IMR-90 (cell line): Measurements from ENCODE around the gene NXPH1.

ENCODE experiments used
- BHLHE40 ChIP-seq: fragments of 150-350 bp; IDR thresholded peaks from 2 replicates; pipeline ENCODE4 v1.6.1; 2016; ENCODE audit warnings: mild to moderate bottlenecking, low read depth, low read length
- CEBPB ChIP-seq: IDR thresholded peaks from 2 replicates; pipeline ENCODE4 v1.6.1; 2012; ENCODE audit warnings: low read depth, low read length, improper control_type of control experiment
- CTCF ChIP-seq: conservative IDR thresholded peaks from 2 replicates; pipeline ENCODE4 v1.5.1; 2012; ENCODE audit warnings: mild to moderate bottlenecking, low read depth, low read length, improper control_type of control experiment
- ELK1 ChIP-seq: fragments of 150-350 bp; IDR thresholded peaks from 2 replicates; pipeline ENCODE4 v1.6.1; 2016; ENCODE audit warnings: low read depth, mild to moderate bottlenecking, low read length, moderate library complexity, borderline replicate concordance
- FOS ChIP-seq: fragments of 150-350 bp; IDR thresholded peaks from 2 replicates; pipeline ENCODE4 v1.6.1; 2016; ENCODE audit warnings: low read depth, low read length
- MAZ ChIP-seq: IDR thresholded peaks from 2 replicates; pipeline ENCODE4 v1.6.1; 2012; ENCODE audit warnings: low read depth, mild to moderate bottlenecking, low read length, improper control_type of control experiment, moderate library complexity, borderline replicate concordance
- NFE2L2 ChIP-seq: fragments of 150-350 bp; IDR thresholded peaks from 2 replicates; pipeline ENCODE4 v1.6.1; 2016; ENCODE audit warnings: low read depth, mild to moderate bottlenecking, low read length
- POLR2A ChIP-seq: IDR thresholded peaks from 2 replicates; pipeline ENCODE4 v1.6.1; 2012; ENCODE audit warnings: mild to moderate bottlenecking, low read depth, low read length
- RCOR1 ChIP-seq: IDR thresholded peaks from 2 replicates; pipeline ENCODE4 v1.6.1; 2012; ENCODE audit warnings: mild to moderate bottlenecking, low read length, improper control_type of control experiment; ENCODE audit not compliant: insufficient replicate concordance
- RFX5 ChIP-seq: IDR thresholded peaks from 2 replicates; pipeline ENCODE4 v1.8.0; 2012; ENCODE audit warnings: low read depth, mild to moderate bottlenecking, low read length, moderate library complexity
- USF2 ChIP-seq: fragments of 150-350 bp; IDR thresholded peaks from 2 replicates; pipeline ENCODE4 v1.6.1; 2017; ENCODE audit warnings: mild to moderate bottlenecking, antibody characterized with exemption, low read length, low read depth

- TF ChIP-seq CTCF (no peak), RCOR1 (no peak), POLR2A (no peak), BHLHE40 (no peak), ELK1 (no peak), NFE2L2 (no peak), RFX5 (no peak), MAZ (no peak), USF2 (no peak), CEBPB (no peak), FOS (no peak)
Measured at GRCh38 chr7:8441106-8441965, 7.9 kb downstream of the NXPH1 start.
